NCI-H748 (cell line): ENCODE measurements around the gene MBD5.
A peak's percentile ranks its signal among the peaks of the same experiment; 100 is the strongest.

Experiments used
- DNase-seq: peaks from one replicate; lab custom pipeline; 2025; ENCODE audit not compliant: unreplicated experiment; lab: John Stamatoyannopoulos, UW

The MBD5 gene

DNA sequence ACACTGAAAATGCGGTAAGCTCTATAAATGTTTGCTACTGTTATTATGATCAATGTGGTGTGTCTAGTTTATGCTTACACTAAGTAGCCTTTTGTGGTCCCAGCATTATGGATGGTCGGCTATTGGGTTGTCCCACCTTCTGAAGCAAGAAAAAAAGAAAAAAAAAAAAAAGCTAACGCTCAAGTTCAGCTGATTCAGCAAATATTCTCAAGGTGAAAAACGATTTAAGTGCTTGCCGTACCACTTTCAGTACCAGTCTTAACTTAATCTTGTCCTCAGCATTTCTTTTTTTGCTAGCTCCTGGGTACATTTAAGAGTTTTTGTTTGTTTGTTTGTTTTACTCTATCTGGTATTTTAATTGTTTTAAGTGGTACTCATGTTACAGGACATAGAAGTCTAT is 87.5 kb downstream of the MBD5 start:
- DNase-seq = no peak

- no peak for DNase-seq
Measured at GRCh38 chr2:148110184-148110583, 89.3 kb downstream of the MBD5 start.

DNA sequence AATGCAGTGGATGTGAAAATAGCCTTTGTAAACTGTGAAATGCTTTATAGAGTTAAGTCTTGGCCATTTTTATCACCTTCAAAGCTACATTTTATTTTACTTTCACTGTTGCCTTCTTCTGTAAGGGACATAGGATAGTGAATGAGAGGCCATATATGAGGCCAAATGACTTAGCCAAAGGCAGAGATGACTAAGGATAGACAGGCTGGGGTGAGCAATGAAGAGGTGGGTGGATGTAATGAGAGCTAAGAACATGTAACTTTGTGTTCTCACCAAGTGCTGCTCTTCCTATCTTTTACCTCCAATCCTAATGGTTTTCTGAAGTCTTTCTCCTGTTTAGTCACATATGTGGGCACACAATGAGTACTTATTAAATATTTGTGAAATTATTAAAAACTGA is 101.9 kb downstream of the MBD5 start:
- no peak for DNase-seq

DNA sequence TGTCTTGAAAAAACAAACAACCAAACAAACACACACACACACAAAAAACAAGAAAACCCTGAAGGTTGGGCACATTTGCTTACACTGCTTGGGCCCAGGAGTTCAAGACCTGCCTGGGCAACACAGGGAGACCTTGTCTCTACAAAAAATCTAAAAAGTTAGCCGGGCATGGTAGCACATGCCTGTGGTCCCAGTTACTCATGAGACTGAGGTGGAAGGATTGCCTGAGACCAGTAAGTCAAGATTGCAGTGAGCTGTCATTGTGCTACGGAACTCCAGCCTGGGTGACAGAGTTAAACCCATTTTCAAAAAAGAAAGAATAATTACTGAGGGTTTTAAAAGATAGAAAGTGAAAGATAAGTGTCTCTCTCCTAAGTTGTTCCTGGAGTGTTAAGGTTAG is 103.4 kb downstream of the MBD5 start:
- DNase-seq = no peak

GRCh38 chr2:148130581-148130980 is 109.7 kb downstream of the MBD5 start:
- no peak for DNase-seq

- DNase-seq = no peak
Measured at GRCh38 chr2:148132412-148132811, 111.5 kb downstream of the MBD5 start.

GRCh38 chr2:148135705-148136104 is 114.8 kb downstream of the MBD5 start:
- DNase-seq = no peak

DNA sequence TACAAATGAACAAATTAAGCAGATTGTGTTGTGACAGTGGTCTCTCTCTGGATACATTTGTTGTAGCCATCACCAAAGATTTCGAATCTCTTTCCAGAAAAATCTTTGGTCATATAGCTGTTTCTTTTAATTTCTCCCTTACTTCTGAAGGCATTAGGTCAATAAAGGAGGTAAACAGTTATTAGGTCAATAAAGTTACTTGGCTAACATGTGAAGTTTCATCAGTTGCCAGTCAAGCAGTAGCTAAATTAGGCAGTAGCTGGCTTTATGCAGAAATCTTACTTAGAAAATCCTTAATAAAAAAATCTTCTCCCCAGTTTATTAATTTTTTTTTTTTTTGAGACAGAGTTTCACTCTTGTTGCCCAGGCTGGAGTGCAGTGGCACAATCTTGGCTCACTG is 115.5 kb downstream of the MBD5 start:
- no peak for DNase-seq

GRCh38 chr2:148161909-148162435 is 141.1 kb downstream of the MBD5 start:
- DNase-seq = no peak

GRCh38 chr2:148162871-148163270 is 142.0 kb downstream of the MBD5 start:
- DNase-seq = no peak

- no peak for DNase-seq
Measured at GRCh38 chr2:148165975-148166374, 145.1 kb downstream of the MBD5 start.

GRCh38 chr2:148167241-148167766 is 146.4 kb downstream of the MBD5 start:
- no peak for DNase-seq

GRCh38 chr2:148167855-148168254 is 147.0 kb downstream of the MBD5 start:
- DNase-seq = no peak

- no peak for DNase-seq
Measured at GRCh38 chr2:148172131-148172753, 151.4 kb downstream of the MBD5 start.

DNA sequence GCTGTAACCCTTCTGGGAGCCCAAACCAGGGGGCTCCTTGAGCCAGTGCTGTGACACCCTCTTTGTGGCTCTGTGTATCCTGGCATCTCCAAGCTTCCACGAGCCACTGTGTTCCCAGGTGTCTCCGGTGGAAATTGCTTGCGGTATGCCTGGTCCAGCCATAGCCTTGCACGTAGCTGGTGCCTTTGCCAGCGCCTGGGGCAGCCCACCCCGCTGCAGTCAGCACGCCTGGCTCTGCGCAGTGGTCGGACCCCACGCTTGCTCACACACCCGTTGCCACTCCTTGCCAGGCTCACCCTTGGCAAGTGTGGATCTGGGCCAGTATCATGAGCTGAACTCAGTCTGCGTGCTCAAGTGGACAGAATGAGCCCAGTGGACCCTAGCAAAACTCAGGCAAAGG is 152.3 kb downstream of the MBD5 start:
- no peak for DNase-seq

- DNase-seq = no peak
Measured at GRCh38 chr2:148177559-148177958, 156.7 kb downstream of the MBD5 start.

- DNase-seq = no peak
Measured at GRCh38 chr2:148179724-148180123, 158.8 kb downstream of the MBD5 start.

- no peak for DNase-seq
Measured at GRCh38 chr2:148184976-148185375, 164.1 kb downstream of the MBD5 start.

- no peak for DNase-seq
Measured at GRCh38 chr2:148194882-148195281, 174.0 kb downstream of the MBD5 start.

- peak; percentile 16 for DNase-seq
Measured at GRCh38 chr2:148201075-148202004, 180.4 kb downstream of the MBD5 start.

GRCh38 chr2:148202237-148202636 is 181.3 kb downstream of the MBD5 start:
- no peak for DNase-seq

- DNase-seq = no peak
Measured at GRCh38 chr2:148207111-148207510, 186.2 kb downstream of the MBD5 start.
